Neural progenitor cell (in vitro differentiated cells): ENCODE results near the gene MYH10. TPM values are rescaled to one million over a fixed set of nuclear protein-coding genes. Genes with fewer than 3 reads are reported as not detected.

Experiments used
- DNase-seq: peaks from one replicate; pipeline ENCODE4 v3.0.0-alpha.2; 2016; ENCODE audit warnings: low spot score
- H2AFZ ChIP-seq: fragments of 200-600 bp; sonication (generic); replicated peaks from 2 replicates; pipeline ENCODE4 v1.6.1; 2016; ENCODE audit warnings: antibody characterized with exemption
- H3F3A ChIP-seq: fragments of 200-600 bp; sonication (generic); 2 replicates; pipeline ENCODE4 v1.6.1; 2016; ENCODE audit warnings: antibody characterized with exemption, low read depth
- H3K27ac ChIP-seq: fragments of 200-600 bp; sonication (generic); 2 replicates; pipeline ENCODE4 v1.5.1; 2016; ENCODE audit warnings: mild to moderate bottlenecking
- H3K27me3 ChIP-seq: fragments of 200-600 bp; sonication (generic); 2 replicates; pipeline ENCODE4 v1.6.1; 2016; ENCODE audit warnings: mild to moderate bottlenecking, moderate library complexity
- H3K36me3 ChIP-seq: fragments of 200-600 bp; sonication (generic); 2 replicates; pipeline ENCODE4 v1.5.1; 2016
- H3K4me1 ChIP-seq: fragments of 200-600 bp; sonication (generic); 2 replicates; pipeline ENCODE4 v1.6.1; 2016; ENCODE audit warnings: mixed run types
- H3K4me2 ChIP-seq: fragments of 200-600 bp; sonication (generic); 2 replicates; pipeline ENCODE4 v1.6.1; 2016
- H3K4me3 ChIP-seq: fragments of 200-600 bp; sonication (generic); 2 replicates; pipeline ENCODE4 v1.5.1; 2016
- H3K79me2 ChIP-seq: fragments of 200-600 bp; sonication (generic); 2 replicates; pipeline ENCODE4 v1.6.1; 2016; ENCODE audit warnings: low read depth
- H3K9ac ChIP-seq: fragments of 200-600 bp; sonication (generic); 2 replicates; pipeline ENCODE4 v1.6.1; 2016
- H3K9me3 ChIP-seq: fragments of 200-600 bp; sonication (generic); 2 replicates; pipeline ENCODE4 v1.5.1; 2016; ENCODE audit warnings: low read depth
- H4K20me1 ChIP-seq: fragments of 200-600 bp; sonication (generic); 2 replicates; pipeline ENCODE4 v1.6.1; 2016; ENCODE audit warnings: low read depth
- H3K27ac Mint-ChIP-seq: 3 replicates; pipeline ENCODE4 v1.8.0; 2021; ENCODE audit warnings: mixed read lengths
- H3K27me3 Mint-ChIP-seq: 2 replicates; pipeline ENCODE4 v1.8.0; 2022; ENCODE audit warnings: low read depth, mild to moderate bottlenecking, inconsistent platforms, moderate library complexity, mixed read lengths; ENCODE audit not compliant: insufficient read depth
- H3K36me3 Mint-ChIP-seq: 3 replicates; pipeline ENCODE4 v1.8.0; 2021; ENCODE audit warnings: mixed read lengths
- H3K4me1 Mint-ChIP-seq: 3 replicates; pipeline ENCODE4 v1.8.0; 2021; ENCODE audit warnings: mixed read lengths
- H3K4me3 Mint-ChIP-seq: 3 replicates; pipeline ENCODE4 v1.8.0; 2021; ENCODE audit warnings: mild to moderate bottlenecking, moderate library complexity, mixed read lengths
- H3K9me3 Mint-ChIP-seq: 3 replicates; pipeline ENCODE4 v1.8.0; 2020; ENCODE audit warnings: mixed read lengths
- CTCF ChIP-seq: fragments of 200-600 bp; sonication (generic); IDR thresholded peaks from 2 replicates; pipeline ENCODE4 v1.5.1; 2017; ENCODE audit warnings: antibody characterized with exemption, mild to moderate bottlenecking
- EZH2 ChIP-seq: fragments of 200-600 bp; sonication (generic); IDR thresholded peaks from 2 replicates; pipeline ENCODE4 v1.6.1; 2017; ENCODE audit warnings: antibody characterized with exemption, mild to moderate bottlenecking, moderate library complexity
- EZH2phosphoT487 ChIP-seq: fragments of 200-600 bp; sonication (generic); IDR thresholded peaks from 2 replicates; pipeline ENCODE4 v1.6.1; 2017; ENCODE audit warnings: antibody characterized with exemption
- total RNA-seq: library from RNA; depleted of rRNA; stranded (reverse); fragments of >200 nt; gene quantifications from 2 replicates; pipeline ENCODE4 v1.2.3, GENCODE V29; 2015; ENCODE audit warnings: low replicate concordance

The MYH10 gene
- 160 and 213 TPM in 2 replicates for total RNA-seq

GRCh38 chr17:8630227-8630801 is at the start of gene MYH10:
Gene MYH10 (minus strand): TSS chr17:8630725. CDS start chr17:8623246, 7,479 bp downstream.
- peaks cover 28% of the 10 kb centered on the region for H3K4me1 ChIP-seq
- no peak for TF ChIP-seq EZH2phosphoT487
- no peak for TF ChIP-seq EZH2
- TF ChIP-seq CTCF, result peak; percentile 32
- H3K4me3 ChIP-seq, result peak within 1 kb of the TSS; percentile 97
- no peaks in the 10 kb centered on the region for H3K36me3 ChIP-seq
- peak within 1 kb of the TSS; percentile 97 for H3K4me2 ChIP-seq
- peak within 1 kb of the TSS; percentile 92 for H3K9ac ChIP-seq
- H3K79me2 ChIP-seq, result peaks cover 52% of the 10 kb centered on the region
- H2AFZ ChIP-seq, result peak within 1 kb of the TSS; percentile 66
- peaks cover 38% of the 10 kb centered on the region for H4K20me1 ChIP-seq
- H3K27ac ChIP-seq, result peak within 1 kb of the TSS; percentile 92
- peaks cover 15% of the 10 kb centered on the region for H3F3A ChIP-seq
- DNase-seq, result no peak
- Mint-ChIP-seq H3K27me3 (no peaks in the 10 kb centered on the region), H3K9me3 (no peaks in the 10 kb centered on the region), H3K4me3 (peak within 1 kb of the TSS; percentile 99), H3K36me3 (no peaks in the 10 kb centered on the region), H3K27ac (peak within 1 kb of the TSS; percentile 96), H3K4me1 (peaks cover 28% of the 10 kb centered on the region)
- H3K27me3 ChIP-seq, result no peaks in the 10 kb centered on the region
- no peaks in the 10 kb centered on the region for H3K9me3 ChIP-seq

GRCh38 chr17:8679126-8679525 is 48.6 kb upstream of the MYH10 start:
- Histone ChIP-seq H3K9ac (no peak overlapping the region), H3F3A (no peaks in the 10 kb centered on the region), H2AFZ (no peak overlapping the region), H3K9me3 (no peaks in the 10 kb centered on the region), H3K4me2 (no peak overlapping the region), H3K36me3 (no peaks in the 10 kb centered on the region), H4K20me1 (no peaks in the 10 kb centered on the region), H3K27ac (no peak overlapping the region), H3K27me3 (no peaks in the 10 kb centered on the region), H3K4me1 (no peaks in the 10 kb centered on the region), H3K4me3 (no peak overlapping the region), H3K79me2 (no peaks in the 10 kb centered on the region)
- no peak for DNase-seq
- Mint-ChIP-seq H3K4me3 (no peak overlapping the region), H3K36me3 (no peaks in the 10 kb centered on the region), H3K4me1 (peaks cover 7% of the 10 kb centered on the region), H3K27ac (no peak overlapping the region), H3K27me3 (peaks cover 2% of the 10 kb centered on the region), H3K9me3 (peaks cover 8% of the 10 kb centered on the region)
- no peak for TF ChIP-seq CTCF
- no peak for TF ChIP-seq EZH2
- TF ChIP-seq EZH2phosphoT487, result no peak

- H3K4me1 ChIP-seq, result no peaks in the 10 kb centered on the region
- Mint-ChIP-seq H3K36me3 (no peaks in the 10 kb centered on the region), H3K9me3 (peaks cover 8% of the 10 kb centered on the region), H3K4me3 (no peak overlapping the region), H3K4me1 (peaks cover 7% of the 10 kb centered on the region), H3K27ac (no peak overlapping the region), H3K27me3 (peaks cover 6% of the 10 kb centered on the region)
- H3K36me3 ChIP-seq, result no peaks in the 10 kb centered on the region
- no peak overlapping the region for H3K4me2 ChIP-seq
- H3K9me3 ChIP-seq, result no peaks in the 10 kb centered on the region
- H3K79me2 ChIP-seq, result no peaks in the 10 kb centered on the region
- no peak overlapping the region for H3K9ac ChIP-seq
- DNase-seq, result no peak
- no peak overlapping the region for H2AFZ ChIP-seq
- H3K27me3 ChIP-seq, result no peaks in the 10 kb centered on the region
- H3K27ac ChIP-seq, result no peak overlapping the region
- H4K20me1 ChIP-seq, result no peaks in the 10 kb centered on the region
- TF ChIP-seq EZH2phosphoT487, result no peak
- no peak for TF ChIP-seq EZH2
- no peak overlapping the region for H3K4me3 ChIP-seq
- H3F3A ChIP-seq, result no peaks in the 10 kb centered on the region
Measured at GRCh38 chr17:8675306-8675705, 44.8 kb upstream of the MYH10 start.
